Dermis lymphatic vessel endothelial cell (primary cell): ENCODE results near the gene MED7. TPM values are rescaled to one million over a fixed set of nuclear protein-coding genes. Genes with fewer than 3 reads are reported as not detected.

Experiments used
- total RNA-seq: library from RNA; depleted of rRNA; stranded (reverse); fragments of >200 nt; gene quantifications from 2 replicates; pipeline ENCODE4 v1.2.1, GENCODE V29; 2014

Gene MED7
- total RNA-seq, result 8.1 and 9.2 TPM in 2 replicates

GRCh38 chr5:157142317-157143126 is at the start of gene MED7:
Gene MED7, minus strand, starts transcription at chr5:157142865. Its CDS starts 3,434 bp downstream, at chr5:157139431.

GRCh38 chr5:157180374-157181264 is 38.0 kb upstream of the MED7 start, which contains the start of gene ITK:
Gene ITK, plus strand, starts transcription at chr5:157180840. Its CDS starts 138 bp downstream, at chr5:157180978.

GRCh38 chr5:157166214-157167213 is 23.8 kb upstream of the MED7 start, which contains the start of gene GARIN3:
Gene GARIN3, minus strand, starts transcription at chr5:157166264. Its CDS starts 96 bp downstream, at chr5:157166168.

GRCh38 chr5:157108976-157109375 is 33.7 kb downstream of the MED7 start, which contains the start of gene HAVCR2:
Gene HAVCR2, minus strand, starts transcription at chr5:157109044. Its CDS starts 61 bp downstream, at chr5:157108983.

Other genes starting within 250 kb of the MED7 start
- gene TIMD4, start 179.6 kb downstream of the MED7 start, total RNA-seq, result not detected in 2 replicates
- gene HAVCR1, start 83.7 kb downstream of the MED7 start, total RNA-seq, result not detected in 2 replicates
- gene HAVCR2, start 33.8 kb downstream of the MED7 start, total RNA-seq, result 0.11 and 1.5 TPM in 2 replicates
- not detected in 2 replicates for gene GARIN3, start 23.4 kb upstream of the MED7 start, total RNA-seq
- not detected in 2 replicates for gene ITK, start 38.0 kb upstream of the MED7 start, total RNA-seq
- 2.4 and 5.7 TPM in 2 replicates for gene CYFIP2, start 123.3 kb upstream of the MED7 start, total RNA-seq